ENCODE data around the gene AGO4. TPM values are rescaled to one million over a fixed set of nuclear protein-coding genes. Genes with fewer than 3 reads are reported as not detected.
"Not testable (repeated sequence)": the region's sequence is repeated elsewhere in the genome, so short reads cannot be mapped to it uniquely, and the experiment has no call there.

Gene AGO4
- total RNA-seq, 1 donor from 2014 or later: 17.9 TPM

DNA sequence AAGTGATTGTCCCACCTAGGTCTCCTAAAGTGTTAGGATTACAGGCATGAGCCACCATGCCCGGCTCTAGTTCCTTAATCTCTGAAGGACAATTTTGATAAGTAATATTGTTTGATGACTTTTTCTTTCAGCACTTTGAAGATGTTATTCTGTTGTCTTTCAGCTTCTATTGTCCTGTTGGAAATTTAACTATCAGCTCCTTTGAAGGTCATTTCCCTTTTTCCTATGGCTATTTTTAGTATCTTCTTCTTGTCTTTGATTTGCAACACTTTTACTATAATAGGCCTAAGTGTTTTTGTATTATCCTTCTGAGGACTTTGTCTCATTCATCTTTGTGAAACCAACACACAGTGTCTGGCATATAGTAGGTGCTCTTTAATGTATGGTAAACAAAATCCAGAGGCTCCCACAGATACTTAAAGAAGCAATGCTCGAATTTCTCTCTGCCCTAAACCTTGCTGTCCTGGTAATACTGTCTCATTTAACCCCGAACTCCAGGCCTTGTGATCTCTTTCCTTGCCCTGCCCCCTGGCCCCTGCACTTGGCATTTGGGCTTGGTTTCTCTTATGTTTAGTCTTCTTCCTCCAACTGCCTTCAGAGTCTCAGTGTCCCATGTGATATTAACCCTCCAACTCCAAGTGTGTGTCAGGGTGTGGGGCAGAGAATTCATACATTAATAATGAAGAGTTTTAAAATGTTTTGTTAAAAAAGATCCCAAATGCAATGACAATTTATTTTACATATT is 56.2 kb downstream of the AGO4 start:
- DNase-seq (ENCODE audit: low read depth, low spot score): no peak

DNA sequence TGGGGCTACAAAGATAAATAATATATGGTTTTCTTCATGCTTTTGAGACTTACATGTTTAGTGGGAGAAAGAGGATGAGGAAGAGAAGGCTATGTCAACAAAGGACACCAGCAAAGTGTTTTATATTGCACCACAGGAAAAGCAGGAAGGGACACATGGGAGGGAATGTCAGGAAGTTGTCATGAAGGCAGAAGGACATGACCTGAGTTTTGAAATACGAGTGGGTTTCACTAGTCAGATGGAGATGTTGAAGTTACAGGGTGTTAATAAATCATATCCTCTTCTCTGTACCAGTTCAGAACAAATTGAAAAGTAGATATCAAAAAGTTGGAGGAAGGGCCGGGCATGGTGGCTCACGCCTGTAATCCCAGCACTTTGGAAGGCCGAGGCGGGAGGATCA is 57.0 kb downstream of the AGO4 start:
- DNase-seq (ENCODE audit: low read depth, low spot score): no peak

DNA sequence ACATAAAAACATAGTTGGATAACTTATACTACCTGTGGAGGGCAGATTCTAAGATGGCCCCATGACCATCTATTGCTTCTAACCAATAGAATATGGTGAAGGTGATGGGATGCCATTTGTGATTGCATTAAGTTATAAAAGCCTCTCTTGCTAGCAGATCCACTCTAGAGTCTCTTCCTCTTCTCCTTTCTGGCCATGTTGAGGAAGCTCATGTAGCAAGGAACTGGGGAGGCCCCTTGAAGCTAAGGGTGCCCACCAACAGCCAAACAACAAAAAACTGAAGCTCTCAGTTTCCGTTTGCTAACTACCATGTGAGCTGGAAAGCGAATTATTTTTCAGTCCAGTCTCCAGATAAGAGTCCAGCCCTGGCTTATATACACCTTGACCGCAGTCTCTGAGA is 59.2 kb downstream of the AGO4 start:
- no peak for DNase-seq (ENCODE audit: low read depth, low spot score)

DNA sequence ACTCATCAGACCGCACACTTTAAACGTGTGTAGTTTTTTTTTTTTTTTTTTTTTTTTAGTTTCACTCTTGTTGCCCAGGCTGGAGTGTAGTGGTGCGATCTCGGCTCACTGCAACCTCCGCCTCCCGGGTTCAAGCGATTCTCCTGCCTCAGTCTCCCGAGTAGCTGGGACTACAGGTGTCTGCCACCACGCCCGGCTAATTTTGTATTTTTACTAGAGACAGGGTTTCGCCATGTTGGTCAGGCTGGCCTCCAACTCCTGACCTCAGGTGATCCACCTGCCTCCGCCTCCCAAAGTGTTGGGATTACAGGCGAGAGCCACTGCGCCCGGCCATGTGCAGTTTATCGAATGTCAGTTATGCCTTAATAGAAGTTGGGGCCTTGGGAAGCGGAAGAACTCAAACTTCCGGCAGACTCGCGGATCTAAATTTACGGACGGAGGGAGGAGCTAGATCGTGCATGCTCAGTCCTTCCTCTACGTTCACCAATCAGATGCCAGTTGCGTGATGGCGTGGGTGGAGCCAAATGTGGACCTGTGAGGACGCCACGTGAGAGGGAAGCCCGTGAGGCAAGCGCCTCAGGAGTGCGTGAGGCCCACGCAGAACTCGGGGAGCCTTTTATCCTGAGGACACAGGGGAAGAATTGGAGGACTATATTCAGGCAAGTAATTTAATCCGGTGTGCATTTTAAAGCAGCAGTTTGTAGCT is 61.6 kb downstream of the AGO4 start:
- not testable (repeated sequence) for DNase-seq (ENCODE audit: low read depth, low spot score)

DNA sequence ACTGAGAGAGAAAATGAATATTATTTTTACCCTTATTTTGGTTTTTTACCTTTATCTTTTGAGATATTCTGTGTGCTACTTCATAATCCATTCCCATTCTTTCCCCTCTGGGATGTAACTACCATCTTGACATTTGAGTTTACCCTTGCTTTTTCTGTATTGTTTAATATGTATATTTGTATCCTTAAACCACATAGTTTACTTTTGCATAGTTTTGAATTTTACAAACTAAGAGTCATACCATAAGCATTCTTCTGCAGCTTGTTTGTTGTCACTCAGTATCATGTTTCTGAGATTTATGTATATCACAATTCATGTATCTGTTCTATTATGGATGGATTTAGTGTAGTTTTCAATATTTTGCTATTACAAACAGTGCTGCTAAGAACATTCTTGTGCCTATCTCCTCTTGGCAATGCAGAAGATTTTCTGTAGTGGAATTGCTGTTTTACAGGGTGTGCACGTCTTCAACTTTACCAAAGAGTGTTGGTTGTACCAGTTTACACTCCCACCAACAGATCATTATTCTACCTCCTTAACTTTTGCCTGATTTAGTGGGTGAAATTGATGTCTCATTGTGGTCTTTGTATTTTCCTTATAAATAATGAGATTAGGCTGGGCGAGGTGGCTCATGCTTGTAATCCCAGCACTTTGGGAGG is 63.0 kb downstream of the AGO4 start:
- DNase-seq (ENCODE audit: low read depth, low spot score): no peak

DNA sequence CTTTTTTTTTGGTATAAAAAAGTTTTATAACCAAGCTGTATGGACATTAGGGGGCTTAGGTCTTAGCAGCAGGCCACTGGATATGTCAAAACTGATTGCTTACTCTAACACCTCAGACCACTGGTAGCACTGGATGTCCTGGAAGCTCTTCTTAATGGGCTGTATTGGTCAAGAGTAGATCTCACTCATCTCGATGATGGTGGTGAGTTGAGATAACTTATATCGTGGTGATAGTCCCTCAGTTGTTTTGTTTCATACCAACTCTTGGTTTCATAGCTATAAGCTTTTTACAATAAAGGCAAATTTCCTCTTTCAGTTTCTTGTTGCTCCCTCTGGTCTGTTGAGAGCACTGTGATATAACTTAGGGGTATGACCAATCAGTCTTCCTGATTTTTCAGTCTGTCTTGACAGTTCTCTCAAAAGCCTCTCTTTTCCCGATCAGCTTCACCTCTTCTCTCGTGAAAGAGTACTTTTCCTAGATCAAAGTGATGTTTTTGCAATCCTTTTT is 65.5 kb downstream of the AGO4 start:
- DNase-seq (ENCODE audit: low read depth, low spot score): no peak

DNA sequence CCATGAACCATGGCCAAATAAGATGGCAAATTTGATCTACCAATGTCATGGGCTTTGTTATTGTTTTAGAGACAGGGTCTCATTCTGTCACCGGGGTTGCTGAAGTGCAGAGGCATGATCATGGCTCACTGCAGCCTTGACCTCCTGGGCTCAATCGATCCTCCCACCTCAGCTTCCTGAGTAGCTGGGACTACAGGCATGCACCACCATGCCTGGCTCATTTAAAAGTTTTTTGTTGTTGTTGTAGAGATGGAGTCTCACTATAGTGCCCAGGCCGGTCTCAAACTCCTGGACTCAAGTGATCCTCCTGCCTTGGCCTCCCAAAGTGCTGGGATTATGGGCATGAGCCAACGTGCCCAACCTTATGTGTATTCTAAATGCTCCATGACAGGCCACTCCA is 66.3 kb downstream of the AGO4 start:
- DNase-seq (ENCODE audit: low read depth, low spot score): not testable (repeated sequence)

DNA sequence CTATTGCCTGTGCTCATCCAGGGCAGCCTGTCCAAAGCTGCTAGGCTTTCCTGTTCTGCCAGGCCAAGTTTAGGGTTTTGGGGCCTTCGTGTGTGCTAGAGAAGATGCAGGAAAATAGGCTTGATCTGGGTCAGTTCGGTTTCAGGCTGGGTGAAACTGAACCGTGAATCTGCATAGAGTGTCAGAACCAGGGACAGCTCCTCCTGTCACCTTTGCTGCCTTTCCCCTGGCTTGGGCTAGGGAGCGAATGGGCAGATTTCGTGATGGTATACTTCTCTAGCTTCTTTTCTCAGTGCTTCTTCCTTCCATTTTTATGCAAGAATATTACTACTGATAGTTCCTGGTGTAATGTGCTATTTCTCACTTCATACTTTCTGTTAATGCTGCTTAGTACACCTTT is 69.2 kb downstream of the AGO4 start:
- no peak for DNase-seq (ENCODE audit: low read depth, low spot score)

DNA sequence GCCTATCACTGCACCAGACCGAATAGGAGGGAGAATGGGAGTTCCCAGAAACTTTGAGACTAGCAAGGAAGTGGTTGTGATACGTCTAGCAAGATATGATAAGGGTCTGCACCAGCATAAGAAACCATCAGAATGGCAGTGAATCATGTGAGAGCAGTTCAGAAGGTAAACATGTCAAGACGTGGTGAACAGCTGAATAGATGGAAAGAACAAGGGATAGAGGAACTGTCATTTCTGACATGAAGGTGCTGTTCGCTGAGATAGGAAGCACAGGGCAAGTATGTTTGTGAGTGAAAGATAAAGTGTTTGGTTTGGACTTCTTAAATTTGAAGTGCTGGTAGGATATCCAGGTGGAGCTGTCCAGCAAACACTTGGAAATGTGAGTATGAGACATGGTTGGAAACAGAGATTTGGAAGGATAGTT is 74.0 kb downstream of the AGO4 start:
- DNase-seq (ENCODE audit: low read depth, low spot score): no peak

DNA sequence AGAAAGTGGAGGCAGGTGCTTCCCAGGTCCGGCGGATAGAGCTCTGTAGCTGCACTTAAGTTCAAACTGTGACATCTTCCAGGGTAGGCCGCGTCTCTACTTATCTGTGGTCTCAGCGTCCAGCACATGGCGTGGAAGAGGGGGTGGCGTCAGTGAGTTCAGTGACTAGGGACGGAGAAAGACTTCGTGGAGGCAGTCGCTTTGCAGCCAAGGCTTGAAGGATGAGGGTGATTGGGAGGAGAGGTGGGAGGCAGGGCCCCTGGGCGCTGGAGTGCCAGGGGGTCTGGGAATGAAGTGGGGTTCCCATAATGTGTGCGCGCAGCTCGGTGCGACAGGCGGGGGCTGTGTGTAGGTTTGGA is 74.7 kb downstream of the AGO4 start:
- no peak for DNase-seq (ENCODE audit: low read depth, low spot score)

DNA sequence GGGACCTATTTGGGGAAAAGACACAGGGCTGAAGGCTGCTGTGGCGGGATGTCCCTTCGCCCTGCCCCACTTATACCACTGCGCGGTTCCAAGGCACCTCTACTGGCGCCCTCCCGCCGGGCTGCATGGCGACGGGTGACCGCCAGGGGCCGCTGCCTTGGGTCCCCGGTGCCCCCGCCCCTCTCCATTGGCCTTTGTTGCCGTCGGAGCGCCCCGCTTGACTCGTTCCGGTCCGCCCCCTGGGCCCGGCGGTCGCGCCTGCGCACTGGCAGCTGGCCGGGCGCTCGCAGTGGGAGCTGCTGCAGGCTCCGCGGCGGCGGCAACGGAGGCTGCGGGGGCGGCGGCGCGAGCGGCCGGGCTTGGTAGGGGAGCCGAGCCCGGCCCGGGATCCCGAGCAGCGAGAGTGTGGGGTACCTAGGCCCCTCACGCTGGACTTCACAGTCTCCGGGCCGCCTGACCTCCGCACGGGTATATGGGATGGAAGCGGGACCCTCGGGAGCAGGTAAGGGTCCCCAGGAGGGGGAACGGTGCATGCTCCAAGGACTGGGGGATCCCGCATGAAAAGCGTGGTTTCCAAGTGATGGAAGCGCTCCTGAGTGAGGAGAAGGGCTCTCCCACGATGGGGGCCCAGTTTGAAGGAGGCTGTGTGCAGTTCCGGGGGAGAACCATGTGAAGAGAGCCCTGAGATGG is 75.3 kb downstream of the AGO4 start, which contains the start of gene AGO1:
AGO1 (plus strand) TSS at position 265 of the 690 bp plus-strand sequence; CDS start at position 478, 213 bp downstream.
- DNase-seq (ENCODE audit: low read depth, low spot score): peak; percentile 74

DNA sequence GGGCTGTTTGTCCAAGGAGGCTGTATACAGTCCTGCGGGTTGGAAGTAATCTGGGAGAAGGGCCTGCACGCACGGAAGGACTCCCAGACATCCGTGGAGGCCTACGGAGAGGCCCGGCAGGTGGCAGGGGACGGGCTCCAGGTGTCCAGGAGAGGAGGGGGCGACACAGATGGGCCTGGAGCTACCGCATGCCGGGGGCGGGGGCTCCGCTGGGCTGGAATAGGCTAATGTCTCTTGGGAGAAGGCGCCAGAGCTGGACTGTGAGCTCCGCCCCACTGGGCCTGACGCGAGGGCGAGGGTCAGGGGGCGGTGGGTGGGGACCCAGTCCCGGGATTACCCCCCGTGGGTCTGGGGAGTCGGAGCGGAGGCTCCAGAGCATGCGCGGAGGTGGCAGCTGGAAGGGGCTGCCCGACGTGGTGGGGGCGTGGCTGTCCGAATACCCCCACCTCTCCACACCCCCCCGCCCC is 75.9 kb downstream of the AGO4 start:
- DNase-seq (ENCODE audit: low read depth, low spot score): no peak

DNA sequence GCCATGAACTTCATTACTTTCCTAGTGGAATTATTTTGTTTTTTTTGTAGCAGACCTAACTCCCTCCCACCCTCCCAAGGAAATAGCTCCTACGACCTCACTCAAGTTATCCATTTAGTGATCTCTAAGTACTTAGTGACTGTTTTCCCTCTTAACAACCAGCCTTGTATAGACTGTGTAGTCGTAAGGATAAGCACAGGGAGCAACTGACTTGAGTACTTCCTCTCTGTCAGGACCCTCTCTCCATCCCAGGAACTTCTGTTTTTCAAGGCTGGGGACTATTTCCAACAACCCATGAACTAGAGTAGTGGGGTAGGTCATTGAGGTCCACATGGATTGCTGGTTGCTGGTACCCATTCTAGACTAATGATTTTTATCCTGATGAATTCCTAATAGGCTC is 77.1 kb downstream of the AGO4 start:
- DNase-seq (ENCODE audit: low read depth, low spot score): no peak

DNA sequence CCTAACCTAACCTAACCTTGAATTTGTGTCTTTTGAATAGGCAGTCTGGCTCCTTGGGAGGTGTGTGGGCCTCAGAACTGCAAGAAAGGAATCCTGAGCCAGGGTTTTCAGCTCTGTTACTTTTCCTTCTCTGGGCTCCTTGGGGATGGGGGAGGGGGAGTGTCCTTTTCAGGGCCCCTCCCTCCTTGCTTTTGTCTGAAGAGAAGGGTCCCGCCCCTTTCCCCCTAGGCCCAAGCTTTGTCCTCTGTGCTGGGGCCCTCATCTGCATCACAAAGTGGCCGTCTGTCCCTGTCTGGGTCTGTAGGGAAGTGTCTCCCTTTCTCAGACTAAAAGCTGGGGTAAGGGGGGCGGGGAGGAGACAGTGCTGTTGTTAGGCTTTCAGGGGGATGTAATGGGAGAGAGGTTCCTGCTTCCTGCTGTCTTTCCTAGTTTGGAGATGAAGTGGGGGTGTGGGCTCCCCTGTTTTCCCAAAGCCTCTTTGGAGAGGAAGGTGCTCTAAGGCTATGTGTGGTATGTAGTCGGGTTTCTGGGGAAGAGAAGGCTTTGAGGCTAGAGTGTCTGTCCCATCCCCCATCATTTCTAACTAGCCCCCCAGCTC is 78.2 kb downstream of the AGO4 start:
- DNase-seq (ENCODE audit: low read depth, low spot score): no peak

DNA sequence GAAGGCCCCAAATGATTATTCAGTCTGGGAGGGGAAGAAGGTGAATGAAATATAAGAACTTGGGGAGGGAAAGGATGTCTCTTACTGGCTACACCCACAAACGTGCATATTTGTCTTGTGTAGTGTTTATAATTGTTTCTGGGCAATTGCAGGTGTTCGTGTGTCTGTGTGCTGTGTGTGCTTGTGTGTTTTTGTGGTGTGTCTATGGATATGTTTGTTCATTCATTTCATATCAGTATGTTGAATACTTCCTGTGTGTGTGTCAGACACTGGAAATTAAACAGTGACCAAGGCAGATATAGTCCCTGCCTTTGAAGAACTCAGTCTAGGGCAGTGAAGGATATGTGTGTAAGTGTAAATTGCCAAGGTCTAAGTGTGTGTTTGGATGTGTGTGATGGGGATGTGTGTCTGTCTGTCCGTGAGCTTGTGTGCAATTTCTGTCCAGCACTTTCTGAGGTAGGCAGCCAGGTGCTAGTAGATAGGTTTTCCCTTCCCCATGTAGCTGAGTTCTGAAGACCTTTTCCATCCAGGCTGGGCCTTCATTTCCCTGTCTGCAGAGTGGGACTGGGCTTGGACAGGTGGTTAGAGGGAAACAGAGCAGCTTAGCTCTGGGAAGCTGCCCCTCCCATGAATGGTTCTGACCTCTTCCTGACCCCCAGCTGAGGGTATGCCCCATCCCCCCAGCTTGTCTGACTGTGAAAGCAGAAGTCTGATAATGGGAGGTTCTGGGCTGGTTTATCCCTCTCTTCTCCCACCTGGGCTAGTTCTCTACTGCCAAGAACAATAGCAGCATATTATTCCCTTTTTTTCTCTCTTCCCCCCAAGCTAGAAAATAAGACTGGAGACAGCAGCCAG is 79.0 kb downstream of the AGO4 start:
- no peak for DNase-seq (ENCODE audit: low read depth, low spot score)

DNA sequence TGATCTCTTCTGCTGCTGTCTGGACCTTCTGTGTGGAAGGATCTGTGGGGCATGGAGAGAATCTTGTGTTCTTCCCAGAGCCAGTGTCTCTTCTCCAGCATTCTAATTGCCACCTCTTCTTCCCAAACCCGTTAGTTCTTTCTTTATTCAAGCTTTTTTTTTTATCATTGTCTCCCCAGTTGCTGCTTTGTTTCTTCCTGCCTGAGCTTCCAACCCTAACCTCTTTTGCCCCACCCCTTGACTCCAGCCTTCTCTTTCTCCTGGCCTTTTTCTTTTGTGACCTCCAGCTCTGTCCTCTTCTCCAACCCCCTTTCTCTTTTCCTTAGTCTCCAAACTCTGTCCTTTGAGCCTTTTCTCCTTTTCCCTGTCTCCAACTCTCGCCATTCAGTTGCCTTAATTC is 79.7 kb downstream of the AGO4 start:
- no peak for DNase-seq (ENCODE audit: low read depth, low spot score)

DNA sequence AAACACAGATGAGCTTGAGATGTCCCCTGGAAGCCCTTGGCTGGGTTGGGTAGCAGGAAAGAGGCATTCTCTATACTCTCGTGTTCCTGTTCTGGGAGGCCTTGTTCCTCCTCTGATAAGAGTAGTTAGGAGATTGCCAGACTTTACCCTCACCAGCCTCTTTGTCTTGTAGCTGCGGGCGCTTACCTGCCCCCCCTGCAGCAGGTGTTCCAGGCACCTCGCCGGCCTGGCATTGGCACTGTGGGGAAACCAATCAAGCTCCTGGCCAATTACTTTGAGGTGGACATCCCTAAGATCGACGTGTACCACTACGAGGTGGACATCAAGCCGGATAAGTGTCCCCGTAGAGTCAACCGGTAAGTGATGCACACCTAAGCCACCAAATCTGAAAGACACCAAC is 80.4 kb downstream of the AGO4 start:
- DNase-seq (ENCODE audit: low read depth, low spot score): no peak

DNA sequence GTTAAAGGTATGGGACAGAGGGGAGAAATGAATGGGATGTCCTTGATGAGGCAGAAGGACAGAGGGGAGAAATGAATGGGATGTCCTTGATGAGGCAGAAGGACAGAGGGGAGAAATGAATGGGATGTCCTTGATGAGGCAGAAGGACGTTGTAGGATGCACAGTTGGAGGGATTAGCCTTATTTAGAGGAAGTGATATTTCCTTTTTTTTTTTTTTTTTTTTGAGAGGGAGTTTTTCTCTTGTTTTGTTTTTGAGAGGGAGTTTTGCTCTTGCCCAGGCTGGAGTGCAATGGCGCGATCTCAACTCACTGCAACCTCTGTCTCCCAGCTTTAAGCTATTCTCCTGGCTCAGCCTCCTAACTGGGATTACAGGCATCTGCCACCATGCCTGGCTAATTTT is 81.2 kb downstream of the AGO4 start:
- DNase-seq (ENCODE audit: low read depth, low spot score): not testable (repeated sequence)

DNA sequence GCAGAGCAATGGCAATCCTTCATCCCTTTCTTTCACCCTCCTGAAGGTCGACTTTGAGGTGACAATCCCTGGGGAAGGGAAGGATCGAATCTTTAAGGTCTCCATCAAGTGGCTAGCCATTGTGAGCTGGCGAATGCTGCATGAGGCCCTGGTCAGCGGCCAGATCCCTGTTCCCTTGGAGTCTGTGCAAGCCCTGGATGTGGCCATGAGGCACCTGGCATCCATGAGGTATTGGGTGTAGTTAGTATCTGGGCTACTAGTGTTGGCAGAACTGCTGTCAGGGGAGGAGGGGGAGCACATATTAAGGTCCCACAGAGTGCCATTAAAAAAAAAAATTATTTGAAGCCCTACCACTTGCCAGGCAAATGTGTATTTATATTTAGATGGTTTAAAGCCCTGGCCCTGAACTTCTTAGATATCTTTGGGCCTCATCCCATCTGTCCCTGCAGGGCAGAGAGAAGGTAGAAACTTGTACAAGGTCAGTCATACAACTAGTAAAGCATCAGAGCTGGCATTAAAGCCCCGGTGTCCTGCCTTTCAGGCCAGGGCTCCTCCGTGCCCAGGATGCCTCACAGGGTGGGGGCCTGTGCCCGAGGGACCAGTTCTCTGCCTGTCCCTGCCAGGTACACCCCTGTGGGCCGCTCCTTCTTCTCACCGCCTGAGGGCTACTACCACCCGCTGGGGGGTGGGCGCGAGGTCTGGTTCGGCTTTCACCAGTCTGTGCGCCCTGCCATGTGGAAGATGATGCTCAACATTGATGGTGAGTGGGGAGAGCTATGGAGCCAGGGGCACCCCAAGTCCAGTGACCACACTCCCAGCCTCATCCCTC is 85.4 kb downstream of the AGO4 start:
- no peak for DNase-seq (ENCODE audit: low read depth, low spot score)

Data from pulmonary artery endothelial cell (primary cell).